ENCODE data around the gene HNF1A. TPM values are rescaled to one million over a fixed set of nuclear protein-coding genes. Genes with fewer than 3 reads are reported as not detected.

Gene HNF1A
- polyA plus RNA-seq, 3 donors: 0.03 TPM; not detected in 2

- Histone ChIP-seq H3K9me3 (replicated peaks in 1 of 2; ENCODE audit: control insufficient read depth in 1 of 2, insufficient read depth in 1 of 2, low read length in 2 of 2) (no peaks in the 10 kb centered on the region), H3K36me3 (replicated peaks in 1 of 2; ENCODE audit: control insufficient read depth in 1 of 2, insufficient read depth in 2 of 2, low read length in 2 of 2) (peaks cover 0 to 28% of the 10 kb centered on the region in 2 donors), H3K9ac (ENCODE audit: insufficient read depth, low read length, poor library complexity, severe bottlenecking) (no peak overlapping the region), H3K27ac (ENCODE audit: low read depth in 1 of 2, low read length in 2 of 2) (peak overlapping the region; percentile 13 to 71), H3K79me2 (ENCODE audit: insufficient read depth, low read length) (no peaks in the 10 kb centered on the region), H4K20me1 (ENCODE audit: insufficient read depth, low read length) (no peaks in the 10 kb centered on the region), H3K4me2 (replicated peaks; ENCODE audit: extremely low read depth, low read length, poor library complexity, severe bottlenecking) (no peak overlapping the region), H2AFZ (ENCODE audit: insufficient read depth, low read depth, low read length, poor library complexity, severe bottlenecking) (no peak overlapping the region), H3K4me1 (ENCODE audit: control insufficient read depth in 1 of 2, insufficient read depth in 2 of 2, low read length in 2 of 2) (peaks cover 36 to 56% of the 10 kb centered on the region in 2 donors), H3K27me3 (ENCODE audit: control insufficient read depth in 2 of 2, insufficient read depth in 2 of 2, low read length in 2 of 2) (no peaks in the 10 kb centered on the region), H3K4me3 (replicated peaks in 1 of 3; ENCODE audit: low read depth in 2 of 3, low read length in 3 of 3) (peak overlapping the region in 1 of 3 experiments; percentile 21)
- peaks cover 26 to 49% of the 10 kb centered on the region in 2 donors for H3K36me3 Mint-ChIP-seq
- TF ChIP-seq CTCF (IDR thresholded peaks at IDR 0.05): no peak
- peak overlapping the region; percentile 66 to 90 (median 83) for H3K27ac Mint-ChIP-seq
- DNase-seq: peak; percentile 78 to 89 (median 79)
- WGBS (ENCODE audit: insufficient coverage): 77% methylated on average over 4 of the region's 10 CpGs
- peaks cover 0 to 5% (median 0%) of the 10 kb centered on the region in 7 donors for H3K9me3 Mint-ChIP-seq
- peaks cover 0 to 2% (median 1%) of the 10 kb centered on the region in 3 donors for H3K27me3 Mint-ChIP-seq (ENCODE audit: low read depth in 3 of 3)
- intact Hi-C loops (cut with micrococcal nuclease): no loop called here
- H3K4me1 Mint-ChIP-seq: peaks cover 41% of the 10 kb centered on the region
- peak overlapping the region in 1 of 2 donors; percentile 11 for H3K4me3 Mint-ChIP-seq
Measured at GRCh38 chr12:121033625-121034349, 55.4 kb downstream of the HNF1A start.

GRCh38 chr12:121034616-121035305 is 56.4 kb downstream of the HNF1A start:
- no peaks in the 10 kb centered on the region for H3K79me2 ChIP-seq (ENCODE audit: insufficient read depth, low read length)
- intact Hi-C loops (cut with micrococcal nuclease): no loop called here
- no peak overlapping the region for H3K9ac ChIP-seq (ENCODE audit: insufficient read depth, low read length, poor library complexity, severe bottlenecking)
- Mint-ChIP-seq H3K4me3 (no peak overlapping the region), H3K9me3 (peaks cover 0 to 5% (median 0%) of the 10 kb centered on the region in 7 donors), H3K27me3 (ENCODE audit: low read depth in 3 of 3) (peaks cover 0 to 2% (median 1%) of the 10 kb centered on the region in 3 donors), H3K4me1 (peaks cover 49% of the 10 kb centered on the region), H3K36me3 (peaks cover 26 to 46% of the 10 kb centered on the region in 2 donors), H3K27ac (peak overlapping the region; percentile 66 to 90 (median 83))
- 87% methylated on average over 6 of the region's 9 CpGs for WGBS (ENCODE audit: insufficient coverage)
- H4K20me1 ChIP-seq (ENCODE audit: insufficient read depth, low read length): no peaks in the 10 kb centered on the region
- no peak overlapping the region for H3K4me2 ChIP-seq (replicated peaks; ENCODE audit: extremely low read depth, low read length, poor library complexity, severe bottlenecking)
- H3K4me1 ChIP-seq (ENCODE audit: control insufficient read depth in 1 of 2, insufficient read depth in 2 of 2, low read length in 2 of 2): peaks cover 42 to 63% of the 10 kb centered on the region in 2 donors
- no peak for TF ChIP-seq CTCF (IDR thresholded peaks at IDR 0.05)
- H3K27ac ChIP-seq (ENCODE audit: low read depth in 1 of 2, low read length in 2 of 2): peak overlapping the region in 1 of 2 donors; percentile 71
- no peaks in the 10 kb centered on the region for H3K27me3 ChIP-seq (ENCODE audit: control insufficient read depth in 2 of 2, insufficient read depth in 2 of 2, low read length in 2 of 2)
- peak overlapping the region in 1 of 3 experiments; percentile 21 for H3K4me3 ChIP-seq (replicated peaks in 1 of 3; ENCODE audit: low read depth in 2 of 3, low read length in 3 of 3)
- H2AFZ ChIP-seq (ENCODE audit: insufficient read depth, low read depth, low read length, poor library complexity, severe bottlenecking): no peak overlapping the region
- H3K36me3 ChIP-seq (replicated peaks in 1 of 2; ENCODE audit: control insufficient read depth in 1 of 2, insufficient read depth in 2 of 2, low read length in 2 of 2): peaks cover 0 to 28% of the 10 kb centered on the region in 2 donors
- DNase-seq: no peak
- no peaks in the 10 kb centered on the region for H3K9me3 ChIP-seq (replicated peaks in 1 of 2; ENCODE audit: control insufficient read depth in 1 of 2, insufficient read depth in 1 of 2, low read length in 2 of 2)

All from CD14-positive monocyte (primary cell).